NT2/D1 (cell line): ENCODE measurements around the gene PHC2.

Source experiments
- SUZ12 ChIP-seq: IDR thresholded peaks from 2 replicates; pipeline ENCODE4 v1.6.1; 2011; ENCODE audit not compliant: insufficient read length, insufficient read depth; ENCODE audit errors: extremely low read depth
- YY1 ChIP-seq: IDR thresholded peaks from 2 replicates; pipeline ENCODE4 v1.6.1; 2011; ENCODE audit not compliant: insufficient read length, insufficient read depth
- ZNF274 ChIP-seq: IDR thresholded peaks from 2 replicates; pipeline ENCODE4 v1.6.1; 2011; ENCODE audit warnings: mild to moderate bottlenecking, low read depth, low read length

DNA sequence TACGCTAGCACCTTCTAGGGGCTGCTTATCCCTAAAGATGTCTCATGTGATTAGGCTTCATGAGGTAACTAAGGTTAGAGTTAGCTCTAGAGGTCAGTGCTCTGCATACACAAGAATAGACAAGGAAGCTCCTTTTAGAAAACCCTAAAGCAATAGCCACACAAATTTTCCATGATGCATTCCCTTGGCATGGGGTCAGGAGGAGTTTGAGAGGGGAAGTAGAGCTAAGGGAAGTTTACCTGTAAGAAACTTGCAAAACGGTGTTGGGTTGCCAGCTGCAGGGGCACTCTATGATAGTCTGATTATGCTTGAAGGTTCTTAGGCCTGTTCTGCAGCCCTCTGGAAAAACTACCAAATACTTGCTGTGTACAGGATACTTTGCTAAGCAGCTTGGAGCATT is 71.0 kb downstream of the PHC2 start:
- TF ChIP-seq YY1 = no peak
- no peak for TF ChIP-seq SUZ12
- no peak for TF ChIP-seq ZNF274
